ENCODE data around the gene TMEM106C.

The TMEM106C gene

DNA sequence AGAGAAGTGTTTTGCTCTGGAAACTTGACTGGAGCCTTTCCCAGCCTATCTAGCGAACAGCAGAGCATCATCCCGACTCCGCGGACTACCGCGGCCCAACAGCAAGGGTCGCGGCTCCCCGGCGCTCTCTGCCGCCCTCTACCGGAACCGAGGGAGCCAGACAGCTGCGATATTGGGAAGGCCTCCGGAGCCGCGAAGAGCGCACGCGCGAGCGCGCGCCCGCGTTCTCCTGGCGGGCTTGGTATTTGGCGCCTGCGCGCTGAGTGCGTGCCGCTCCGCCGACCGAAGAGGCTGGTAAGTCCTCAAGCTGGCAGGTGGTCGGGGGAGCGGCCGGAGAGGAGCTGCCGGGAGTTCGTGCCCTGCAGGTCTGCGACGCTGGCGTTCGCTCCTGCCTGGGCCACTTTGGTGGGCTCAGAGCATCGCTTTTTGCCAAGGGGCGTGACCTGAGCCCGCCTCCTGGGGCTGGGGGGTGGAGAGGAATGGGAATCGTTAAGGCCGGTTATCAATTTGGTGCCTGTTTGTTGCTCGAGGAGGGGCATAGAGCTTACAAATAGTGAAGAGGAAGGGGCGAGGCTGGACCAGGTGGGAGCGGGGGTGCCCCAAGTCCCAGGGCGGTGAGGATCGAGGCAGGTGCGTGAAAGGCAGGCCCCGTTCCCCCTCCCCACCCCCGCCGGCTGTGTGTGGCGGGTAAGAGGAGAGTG is at the start of gene TMEM106C:
TMEM106C (plus strand) TSS at position 257 of the 701 bp plus-strand sequence. CDS start 641 bp downstream, outside the sequence.
- peak; percentile 95 for DNase-seq (ENCODE audit: low spot score)

- no peak for DNase-seq (ENCODE audit: low spot score)
Measured at GRCh38 chr12:47920913-47921312, 42.5 kb upstream of the TMEM106C start.

- no peak for DNase-seq (ENCODE audit: low spot score)
Measured at GRCh38 chr12:47921907-47922306, 41.5 kb upstream of the TMEM106C start.

DNA sequence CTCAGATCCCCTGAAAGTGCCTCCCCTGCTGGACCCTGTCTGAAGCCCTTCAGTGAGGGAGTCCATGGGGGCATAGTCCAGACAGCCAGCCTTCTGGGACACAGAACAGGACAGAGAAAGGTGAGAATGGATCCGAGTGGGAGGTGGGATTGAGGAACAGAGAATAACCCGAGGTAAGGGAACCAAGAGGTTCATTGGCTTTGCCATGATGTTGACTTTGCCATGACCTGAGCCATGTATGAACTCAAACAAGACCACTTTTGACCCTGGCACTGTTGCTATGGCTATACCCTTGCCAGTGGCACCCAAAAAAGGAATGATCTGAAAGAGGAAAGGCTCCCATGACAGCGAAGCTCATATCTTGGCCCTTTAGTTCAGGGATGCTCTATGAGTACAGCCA is 36.0 kb upstream of the TMEM106C start:
- DNase-seq (ENCODE audit: low spot score) = no peak

DNA sequence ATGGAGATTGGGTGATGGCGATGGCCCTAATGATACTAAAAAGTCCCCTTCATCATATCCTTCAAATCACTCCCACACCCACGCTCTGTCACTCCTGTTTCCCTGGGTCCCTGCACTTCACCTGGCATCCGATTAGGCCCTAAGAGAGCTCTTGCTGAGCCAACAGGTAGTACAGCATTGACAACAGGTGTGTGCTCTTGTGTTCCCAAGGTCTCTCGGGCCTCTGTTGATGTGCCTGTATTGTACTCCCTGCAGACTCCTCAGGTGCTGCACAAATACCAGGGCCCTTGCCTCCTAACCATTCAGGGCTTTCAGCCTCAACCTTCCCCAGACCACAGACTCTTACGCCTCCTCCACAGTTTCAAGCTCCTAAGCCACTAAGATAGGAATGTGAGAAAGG is 32.8 kb upstream of the TMEM106C start:
- no peak for DNase-seq (ENCODE audit: low spot score)

DNA sequence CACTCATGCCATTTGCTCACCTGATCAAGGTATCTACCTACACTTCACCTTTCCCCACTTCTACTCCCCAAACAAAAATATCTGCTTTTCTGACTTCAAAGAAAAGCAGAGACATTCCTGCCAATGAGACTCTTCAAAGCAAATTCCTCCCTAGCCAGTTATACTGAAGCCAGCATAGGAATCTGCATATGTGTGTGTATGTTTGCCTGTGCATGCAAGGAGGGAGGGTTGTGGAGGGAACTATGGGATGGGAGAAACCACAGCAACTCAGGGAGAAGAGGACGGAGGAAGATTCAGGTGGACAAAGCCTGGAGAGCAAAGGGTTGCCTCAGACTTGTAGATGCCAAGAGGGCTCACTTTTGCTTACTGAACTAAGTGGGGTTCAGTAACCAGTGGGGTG is 32.2 kb upstream of the TMEM106C start:
- DNase-seq (ENCODE audit: low spot score) = no peak

GRCh38 chr12:47935184-47935583 is 28.2 kb upstream of the TMEM106C start:
- DNase-seq (ENCODE audit: low spot score) = peak; percentile 86

DNA sequence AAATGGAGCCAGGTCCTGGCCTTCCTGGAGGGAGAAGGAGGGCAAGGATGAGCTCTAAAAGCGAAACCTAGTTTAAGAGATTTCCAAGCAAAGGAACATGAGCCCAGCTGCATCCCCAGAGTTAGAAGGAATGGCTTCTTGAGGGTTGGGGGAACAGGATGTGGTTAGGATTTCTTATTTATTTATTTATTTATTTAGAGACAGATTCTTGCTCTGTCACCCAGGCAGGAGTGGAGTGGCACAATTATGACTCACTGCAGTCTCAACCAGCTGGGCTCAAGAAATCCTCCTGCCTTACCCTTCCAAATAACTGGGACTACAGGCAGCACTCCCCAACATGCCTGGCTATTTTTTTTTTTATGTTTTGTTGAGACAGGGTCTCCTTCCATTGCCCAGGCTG is 25.3 kb upstream of the TMEM106C start:
- DNase-seq (ENCODE audit: low spot score) = no peak

DNA sequence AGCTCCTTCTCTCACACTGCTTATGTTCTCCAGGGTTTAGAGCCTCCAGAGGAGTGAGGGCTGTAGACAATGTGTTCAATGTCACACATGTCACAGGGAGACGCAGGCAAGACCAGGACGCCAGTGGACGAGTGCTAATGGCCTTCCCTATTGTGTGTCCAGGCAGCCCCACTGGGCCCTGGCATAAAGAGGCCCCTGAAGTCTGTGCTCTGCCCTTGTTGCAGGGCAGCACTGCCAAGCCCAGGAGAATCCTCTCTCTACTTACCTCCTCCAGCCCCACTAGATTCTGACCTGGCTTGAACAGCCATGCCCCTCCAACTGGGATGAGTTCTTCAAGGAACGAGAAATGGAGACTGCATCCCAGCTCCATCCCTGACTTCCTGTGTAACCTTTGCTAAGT is 24.8 kb upstream of the TMEM106C start:
- DNase-seq (ENCODE audit: low spot score) = no peak

DNA sequence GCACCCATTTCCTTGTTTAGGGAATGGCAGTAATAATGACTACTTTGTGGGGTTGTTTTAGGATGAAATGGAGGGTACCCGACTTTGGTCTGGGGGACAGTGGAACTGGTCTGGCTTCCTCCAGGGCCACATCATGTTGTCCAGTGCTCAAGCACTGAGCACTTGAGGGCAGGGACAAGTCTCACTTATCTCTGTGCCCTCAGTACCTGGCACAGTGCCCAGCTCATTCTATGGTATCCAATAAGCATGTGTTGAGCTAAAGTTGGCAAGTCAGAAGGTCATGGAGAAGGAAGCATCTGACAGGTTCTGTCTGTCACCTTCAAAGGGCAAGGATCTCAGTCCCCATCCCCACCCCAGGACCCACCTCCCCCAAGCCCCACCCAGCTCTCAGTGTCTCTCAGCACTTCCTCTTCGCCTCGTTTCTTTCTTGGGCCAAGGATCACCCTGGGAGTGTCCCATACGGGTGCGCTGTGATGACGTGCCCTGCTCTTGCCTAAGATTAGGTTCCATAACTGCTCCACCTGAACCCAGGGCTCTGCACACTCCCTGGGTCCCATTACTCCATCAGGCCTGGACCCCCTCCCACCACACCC is 24.3 kb upstream of the TMEM106C start:
- DNase-seq (ENCODE audit: low spot score) = no peak

- no peak for DNase-seq (ENCODE audit: low spot score)
Measured at GRCh38 chr12:47940773-47941474, 22.5 kb upstream of the TMEM106C start.

GRCh38 chr12:47941475-47941780 is 22.0 kb upstream of the TMEM106C start:
- DNase-seq (ENCODE audit: low spot score) = no peak

DNA sequence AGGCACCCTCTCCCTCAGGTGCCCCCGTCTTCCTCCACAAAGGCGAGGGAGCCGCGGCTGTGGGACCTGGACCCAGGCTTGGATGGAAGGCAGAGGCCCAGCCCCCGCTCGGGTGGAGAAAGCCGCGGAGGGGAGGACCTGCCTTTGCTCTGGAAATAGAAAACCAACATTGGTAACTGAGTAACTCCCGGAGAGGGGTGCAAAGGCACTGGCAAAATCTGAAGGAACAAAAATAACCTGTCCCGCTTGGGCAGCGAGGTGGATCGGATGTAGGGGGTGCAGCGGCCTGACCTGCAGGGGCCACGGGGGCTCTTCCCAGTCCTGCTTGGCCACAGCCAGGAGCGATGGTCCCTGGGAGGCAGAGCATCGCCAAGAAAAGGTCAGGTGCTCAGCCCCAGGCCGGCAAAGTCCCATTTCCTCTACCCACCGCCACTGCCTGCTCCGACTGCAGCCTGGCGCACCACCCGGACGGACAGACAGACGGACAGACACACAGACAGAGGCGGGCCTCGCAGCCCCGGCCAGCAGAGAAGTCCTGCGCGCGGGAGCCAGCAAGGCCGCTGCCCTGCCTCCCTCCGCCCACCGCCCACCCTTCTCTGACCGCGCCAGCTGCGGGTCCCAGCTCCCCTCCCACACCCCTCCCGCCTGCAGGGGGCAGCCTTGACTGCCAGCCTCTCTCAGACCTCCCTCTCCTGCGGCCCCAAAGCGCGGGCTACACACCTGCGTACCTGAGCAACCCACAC is 21.4 kb upstream of the TMEM106C start:
- DNase-seq (ENCODE audit: low spot score) = no peak

DNA sequence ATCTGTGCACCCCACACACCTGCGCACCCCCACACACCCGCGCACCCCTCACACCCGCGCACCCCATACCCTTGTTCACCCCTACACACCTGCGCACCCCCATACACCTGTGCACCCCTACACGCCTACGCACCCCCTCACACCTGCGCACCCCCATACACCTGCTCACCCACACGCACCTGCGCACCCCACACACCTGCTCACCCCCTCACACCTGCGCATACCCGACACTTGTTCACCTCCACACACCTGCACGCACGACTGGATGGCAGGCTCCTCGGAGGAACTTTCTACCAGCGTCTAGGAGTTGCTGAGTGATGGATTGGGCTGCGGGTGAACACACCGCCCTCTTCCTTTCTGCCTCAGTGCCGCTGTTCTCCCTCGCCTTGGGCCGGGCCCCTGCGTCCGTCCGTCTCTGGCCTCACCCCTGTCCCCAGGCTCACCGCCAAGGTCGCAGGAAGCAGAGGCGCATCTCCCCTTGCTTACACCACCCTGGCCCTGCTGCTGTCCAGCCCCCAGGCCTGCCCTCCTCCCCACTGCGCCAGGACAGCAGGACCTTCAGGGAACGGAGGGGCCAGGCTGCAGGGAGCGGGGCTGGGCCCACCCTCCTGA is 20.7 kb upstream of the TMEM106C start:
- no peak for DNase-seq (ENCODE audit: low spot score)

DNA sequence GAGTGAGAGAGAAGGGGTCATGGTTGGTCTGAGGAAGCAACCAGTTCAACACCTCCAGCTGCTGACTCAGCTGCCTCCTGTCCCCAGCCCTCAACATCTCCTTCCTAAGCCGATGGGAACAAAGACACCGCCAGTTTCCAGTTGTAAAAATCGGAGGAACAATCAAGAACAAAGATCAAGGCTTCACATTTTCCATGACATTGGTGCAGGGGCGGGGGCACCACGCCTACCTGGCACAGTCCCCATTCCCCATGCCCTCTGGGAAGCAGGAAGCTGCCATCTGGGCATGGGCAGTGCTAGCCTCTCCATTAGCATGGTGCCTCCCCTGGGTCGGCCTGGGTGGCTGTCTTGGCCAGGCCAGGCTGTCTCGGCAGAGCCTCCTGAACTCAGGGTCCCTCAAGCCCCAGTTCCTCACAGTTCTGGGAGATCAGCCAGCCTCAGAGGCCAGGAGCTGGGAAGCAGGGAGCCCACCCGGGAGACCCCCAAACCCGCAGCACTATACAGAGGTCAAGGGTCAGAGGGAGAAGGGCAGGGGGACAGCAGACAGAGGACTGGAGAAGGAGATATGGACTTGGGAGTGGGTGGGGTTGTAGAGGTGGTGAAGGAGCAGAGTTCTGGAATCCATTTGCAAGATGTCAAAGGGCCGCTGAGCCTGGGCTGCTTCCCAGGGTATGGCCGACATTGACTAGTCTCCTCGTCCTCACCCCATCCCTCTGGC is 19.6 kb upstream of the TMEM106C start:
- no peak for DNase-seq (ENCODE audit: low spot score)

GRCh38 chr12:47944685-47945340 is 18.6 kb upstream of the TMEM106C start:
- DNase-seq (ENCODE audit: low spot score) = no peak

- no peak for DNase-seq (ENCODE audit: low spot score)
Measured at GRCh38 chr12:47945341-47945728, 18.1 kb upstream of the TMEM106C start.

- DNase-seq (ENCODE audit: low spot score) = no peak
Measured at GRCh38 chr12:47946413-47947323, 16.7 kb upstream of the TMEM106C start.

DNA sequence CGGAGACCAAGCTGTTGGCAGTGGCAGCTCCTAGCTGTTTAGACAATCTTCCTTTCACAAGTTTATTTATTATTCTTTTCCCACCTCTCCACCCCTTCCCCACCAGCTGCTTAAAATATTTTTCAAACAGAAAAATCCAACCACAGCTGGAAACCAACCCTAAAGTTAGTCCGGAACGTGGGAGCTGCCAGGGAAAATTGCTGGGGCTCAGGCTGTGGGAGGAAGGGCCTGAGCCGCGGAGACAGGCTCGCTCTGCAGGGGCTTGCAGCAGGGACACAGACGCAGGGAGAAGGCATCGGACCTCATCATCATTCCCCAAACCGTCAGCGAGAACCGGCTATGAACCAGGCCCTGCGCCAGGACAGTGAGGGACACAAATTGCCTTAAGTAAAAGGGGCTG is 16.1 kb upstream of the TMEM106C start:
- DNase-seq (ENCODE audit: low spot score) = no peak
